IMR-90 (cell line): ENCODE data around the gene HDC. TPM values are rescaled to one million over a fixed set of nuclear protein-coding genes. Genes with fewer than 3 reads are reported as not detected.

Experiments
- ATAC-seq: fragments of 200-7000 bp; cut with Tn5 transposase; 2 replicates; pipeline ENCODE4 v1.9.1; 2020; ENCODE audit warnings: low read depth, mild to moderate bottlenecking, moderate library complexity
- BruUV-seq: library from RNA; stranded (reverse); fragments of 400-500 nt; replicated peaks from 2 replicates; lab custom pipeline; 2021; lab: Mats Ljungman, UMichigan
- CTCF ChIA-PET: fragments of 300-600 bp; formaldehyde crosslinking; extraction: SDS; loops from one replicate; lab custom pipeline; 2021; ENCODE audit warnings: antibody characterized with exemption; lab: Yijun Ruan, JAX
- POLR2A ChIA-PET: fragments of 300-600 bp; sonication (Branson Sonifier 250); formaldehyde crosslinking; loops from one replicate; lab custom pipeline; 2022; ENCODE audit warnings: antibody characterized with exemption; ENCODE audit not compliant: unreplicated experiment; lab: Charles Lee
- DNase-seq: peaks from one replicate; pipeline ENCODE4 v3.0.0; 2013
- H2AFZ ChIP-seq: replicated peaks from 2 replicates; pipeline ENCODE3; 2013; ENCODE audit warnings: low read length, mild to moderate bottlenecking; ENCODE audit not compliant: poor library complexity
- H2AK5ac ChIP-seq: 2 replicates; pipeline ENCODE4 v1.6.1; 2013; ENCODE audit warnings: low read depth, low read length, inconsistent platforms
- H2AK9ac ChIP-seq: replicated peaks from 2 replicates; pipeline ENCODE3; 2013; ENCODE audit warnings: mild to moderate bottlenecking, low read depth, low read length, moderate library complexity; ENCODE audit not compliant: poor library complexity
- H2BK120ac ChIP-seq: 2 replicates; pipeline ENCODE4 v1.6.1; 2013; ENCODE audit warnings: low read depth, low read length, inconsistent platforms
- H2BK15ac ChIP-seq: 3 replicates; pipeline ENCODE4 v1.6.1; 2013; ENCODE audit warnings: low read depth, low read length, inconsistent platforms
- H2BK20ac ChIP-seq: 2 replicates; pipeline ENCODE4 v1.6.1; 2013; ENCODE audit warnings: low read depth, mild to moderate bottlenecking, inconsistent platforms, low read length, moderate library complexity
- H2BK5ac ChIP-seq: 2 replicates; pipeline ENCODE4 v1.6.1; 2013; ENCODE audit warnings: mild to moderate bottlenecking, low read depth, low read length, inconsistent platforms; ENCODE audit not compliant: poor library complexity, severe bottlenecking
- H3K14ac ChIP-seq: replicated peaks from 2 replicates; pipeline ENCODE4 v1.6.1; 2013; ENCODE audit warnings: low read depth, low read length, inconsistent platforms
- H3K18ac ChIP-seq: 2 replicates; pipeline ENCODE4 v1.6.1; 2013; ENCODE audit warnings: low read depth, low read length, control low read depth
- H3K23ac ChIP-seq: 2 replicates; pipeline ENCODE4 v1.6.1; 2013; ENCODE audit warnings: low read depth, low read length, inconsistent platforms
- H3K27ac ChIP-seq: 2 replicates; pipeline ENCODE4 v1.5.1; 2013; ENCODE audit warnings: mild to moderate bottlenecking, control low read depth, low read length; ENCODE audit not compliant: insufficient read depth
- H3K27me3 ChIP-seq: 2 replicates; pipeline ENCODE4 v1.6.1; 2013; ENCODE audit warnings: low read length; ENCODE audit not compliant: control insufficient read depth, insufficient read depth
- H3K36me3 ChIP-seq: 2 replicates; pipeline ENCODE4 v1.6.1; 2013; ENCODE audit warnings: low read length, mixed read lengths; ENCODE audit not compliant: control insufficient read depth, insufficient read depth
- H3K4ac ChIP-seq: 2 replicates; pipeline ENCODE4 v1.6.1; 2013; ENCODE audit warnings: low read depth, low read length, inconsistent platforms
- H3K4me1 ChIP-seq: 2 replicates; pipeline ENCODE4 v1.6.1; 2013; ENCODE audit warnings: low read length, mixed read lengths; ENCODE audit not compliant: control insufficient read depth, insufficient read depth
- H3K4me2 ChIP-seq: 2 replicates; pipeline ENCODE4 v1.6.1; 2013; ENCODE audit warnings: low read depth, mild to moderate bottlenecking, control low read depth, low read length, moderate library complexity
- H3K4me3 ChIP-seq: 2 replicates; pipeline ENCODE4 v1.5.1; 2013; ENCODE audit warnings: low read depth, mild to moderate bottlenecking, control low read depth, low read length, moderate library complexity; ENCODE audit not compliant: insufficient read depth
- H3K56ac ChIP-seq: 2 replicates; pipeline ENCODE4 v1.6.1; 2013; ENCODE audit warnings: low read length, inconsistent platforms; ENCODE audit not compliant: insufficient read depth; ENCODE audit errors: extremely low read depth
- H3K79me1 ChIP-seq, 2 experiments: 2 replicates each; pipeline ENCODE4 v1.6.1; 2013; ENCODE audit warnings: low read length in 2 of 2, inconsistent platforms in 1 of 2, low read depth in 1 of 2
- H3K9ac ChIP-seq: 2 replicates; pipeline ENCODE4 v1.6.1; 2013; ENCODE audit warnings: low read depth, low read length, control low read depth
- H3K9me1 ChIP-seq: 2 replicates; pipeline ENCODE4 v1.6.1; 2013; ENCODE audit warnings: low read length, inconsistent platforms; ENCODE audit not compliant: insufficient read depth
- H3K9me3 ChIP-seq: 2 replicates; pipeline ENCODE4 v1.6.1; 2013; ENCODE audit warnings: low read length; ENCODE audit not compliant: control insufficient read depth, insufficient read depth
- H4K20me1 ChIP-seq: 2 replicates; pipeline ENCODE4 v1.6.1; 2013; ENCODE audit warnings: low read length, inconsistent platforms; ENCODE audit not compliant: insufficient read depth
- H4K5ac ChIP-seq: 2 replicates; pipeline ENCODE4 v1.6.1; 2013; ENCODE audit warnings: mild to moderate bottlenecking, low read depth, low read length, control low read depth
- H4K8ac ChIP-seq, 2 experiments: 2 replicates each; pipeline ENCODE4 v1.6.1; 2013; ENCODE audit warnings: low read depth in 2 of 2, low read length in 2 of 2, control low read depth in 1 of 2, inconsistent platforms in 1 of 2
- H4K91ac ChIP-seq: 2 replicates; pipeline ENCODE4 v1.6.1; 2013; ENCODE audit warnings: low read depth, low read length, inconsistent platforms; ENCODE audit not compliant: insufficient read depth
- BHLHE40 ChIP-seq: fragments of 150-350 bp; IDR thresholded peaks from 2 replicates; pipeline ENCODE4 v1.6.1; 2016; ENCODE audit warnings: mild to moderate bottlenecking, low read depth, low read length
- CEBPB ChIP-seq: IDR thresholded peaks from 2 replicates; pipeline ENCODE4 v1.6.1; 2012; ENCODE audit warnings: low read depth, low read length, improper control_type of control experiment
- CHD1 ChIP-seq: IDR thresholded peaks from 2 replicates; pipeline ENCODE4 v1.6.1; 2012; ENCODE audit warnings: low read depth, low read length, improper control_type of control experiment
- CTCF ChIP-seq: conservative IDR thresholded peaks from 2 replicates; pipeline ENCODE4 v1.5.1; 2012; ENCODE audit warnings: mild to moderate bottlenecking, low read depth, low read length, improper control_type of control experiment
- ELK1 ChIP-seq: fragments of 150-350 bp; IDR thresholded peaks from 2 replicates; pipeline ENCODE4 v1.6.1; 2016; ENCODE audit warnings: low read depth, mild to moderate bottlenecking, low read length, moderate library complexity, borderline replicate concordance
- FOS ChIP-seq: fragments of 150-350 bp; IDR thresholded peaks from 2 replicates; pipeline ENCODE4 v1.6.1; 2016; ENCODE audit warnings: low read depth, low read length
- MAFK ChIP-seq: IDR thresholded peaks from 2 replicates; pipeline ENCODE4 v1.6.1; 2012; ENCODE audit warnings: low read depth, low read length, improper control_type of control experiment
- MAZ ChIP-seq: IDR thresholded peaks from 2 replicates; pipeline ENCODE4 v1.6.1; 2012; ENCODE audit warnings: low read depth, mild to moderate bottlenecking, low read length, improper control_type of control experiment, moderate library complexity, borderline replicate concordance
- MXI1 ChIP-seq: IDR thresholded peaks from 2 replicates; pipeline ENCODE4 v1.6.1; 2012; ENCODE audit warnings: low read depth, mild to moderate bottlenecking, low read length, moderate library complexity, borderline replicate concordance
- NFE2L2 ChIP-seq: fragments of 150-350 bp; IDR thresholded peaks from 2 replicates; pipeline ENCODE4 v1.6.1; 2016; ENCODE audit warnings: low read depth, mild to moderate bottlenecking, low read length
- POLR2A ChIP-seq: IDR thresholded peaks from 2 replicates; pipeline ENCODE4 v1.6.1; 2012; ENCODE audit warnings: mild to moderate bottlenecking, low read depth, low read length
- RAD21 ChIP-seq: IDR thresholded peaks from 2 replicates; pipeline ENCODE4 v1.6.1; 2012; ENCODE audit warnings: low read length, improper control_type of control experiment
- RCOR1 ChIP-seq: IDR thresholded peaks from 2 replicates; pipeline ENCODE4 v1.6.1; 2012; ENCODE audit warnings: mild to moderate bottlenecking, low read length, improper control_type of control experiment; ENCODE audit not compliant: insufficient replicate concordance
- RFX5 ChIP-seq: IDR thresholded peaks from 2 replicates; pipeline ENCODE4 v1.8.0; 2012; ENCODE audit warnings: low read depth, mild to moderate bottlenecking, low read length, moderate library complexity
- SMC3 ChIP-seq: fragments of 150-350 bp; IDR thresholded peaks from 2 replicates; pipeline ENCODE4 v1.6.1; 2016; ENCODE audit warnings: low read depth, mild to moderate bottlenecking, antibody characterized with exemption, low read length, moderate library complexity
- USF2 ChIP-seq: fragments of 150-350 bp; IDR thresholded peaks from 2 replicates; pipeline ENCODE4 v1.6.1; 2017; ENCODE audit warnings: mild to moderate bottlenecking, antibody characterized with exemption, low read length, low read depth
- WGBS, 2 experiments: methylation state at CpG; one replicate each; pipeline versions ENCODE4 v1.1.5 to v1.1.7; 2013; ENCODE audit warnings: missing lambda C conversion rate in 2 of 2; ENCODE audit not compliant: insufficient read length in 1 of 2; ENCODE audit errors: extremely low coverage in 2 of 2; 5-methylcytosine and 5-hydroxymethylcytosine counted together
- dilution Hi-C: fragments of 300-500 bp; cut with HindIII; formaldehyde crosslinking; loops from one replicate; pipeline ENCODE4 v1.14.3; 2018; ENCODE audit warnings: low sequenced_read_pairs; ENCODE audit not compliant: unreplicated experiment
- in situ Hi-C: fragments of 300-500 bp; cut with MboI; formaldehyde crosslinking; loops from 3 replicates; pipeline ENCODE4 v1.14.3; 2019; ENCODE audit warnings: low sequenced_read_pairs, inconsistent platforms, mixed read lengths
- intact Hi-C: fragments of 100-400 bp; cut with micrococcal nuclease; formaldehyde crosslinking; loops from 2 replicates; pipeline ENCODE4 v1.10.0; 2022
- polyA plus RNA-seq, 3 experiments: library from polyadenylated mRNA; depleted of rRNA; stranded (reverse); fragments of >200 nt; gene quantifications; 2 replicates each; pipeline ENCODE4 v1.2.3, GENCODE V29; 2012; ENCODE audit warnings: low replicate concordance in 1 of 3
- total RNA-seq: library from RNA; depleted of rRNA; stranded (reverse); fragments of >200 nt; gene quantifications from 2 replicates; pipeline ENCODE4 v1.2.3, GENCODE V29; 2012

The HDC gene
- total and polyA plus RNA-seq, 2 of the 4 experiments (the other 2 are of a cell fraction): not detected

- H4K5ac ChIP-seq: no peak overlapping the region
- dilution Hi-C loops: no loop called here
- no peak overlapping the region for H3K18ac ChIP-seq
- H3K79me1 ChIP-seq: no peaks in the 10 kb centered on the region
- no peak overlapping the region for H3K14ac ChIP-seq
- peak overlapping the region; percentile 80; the same call in 1 of the 2 replicates for H2BK20ac ChIP-seq
- H2AK9ac ChIP-seq: no peak overlapping the region
- H3K56ac ChIP-seq: no peak overlapping the region
- H3K9me1 ChIP-seq: peaks cover 8% of the 10 kb centered on the region; the same call in 1 of the 2 replicates
- intact Hi-C loops: no loop called here
- ChIA-PET CTCF (no interaction called here), POLR2A (no interaction called here)
- H3K9ac ChIP-seq: no peak overlapping the region
- no peak overlapping the region for H3K4me2 ChIP-seq
- no peak overlapping the region for H3K4me3 ChIP-seq
- BruUV-seq: no TSS peak
- H4K20me1 ChIP-seq: no peaks in the 10 kb centered on the region
- H3K9me3 ChIP-seq: no peaks in the 10 kb centered on the region
- H3K36me3 ChIP-seq: no peaks in the 10 kb centered on the region
- no peak overlapping the region for H3K27ac ChIP-seq
- 0 out of 2 replicates have a peak overlapping the region, but pooled peaks have one; percentile 9 for H3K23ac ChIP-seq
- peak; percentile 95 for ATAC-seq
- peak; percentile 88 for DNase-seq
- H3K27me3 ChIP-seq: peaks cover 3% of the 10 kb centered on the region
- H4K91ac ChIP-seq: no peak overlapping the region
- in situ Hi-C loops: no loop called here
- H2BK5ac ChIP-seq: peak overlapping the region; percentile 16
- no peak overlapping the region for H2AK5ac ChIP-seq
- TF ChIP-seq RFX5 (no peak), USF2 (no peak), RCOR1 (no peak), CHD1 (no peak), FOS (no peak), CEBPB (no peak), MAFK (no peak), NFE2L2 (no peak), RAD21 (no peak), POLR2A (no peak), BHLHE40 (no peak), MAZ (no peak), MXI1 (no peak), CTCF (no peak), ELK1 (no peak), SMC3 (no peak)
- no peak overlapping the region for H2BK15ac ChIP-seq
- H2AFZ ChIP-seq: peak overlapping the region; percentile 4
- no peak overlapping the region for H4K8ac ChIP-seq
- no CpG with 5 or more reads among the region's 5 CpGs for WGBS, 2 experiments
- H2BK120ac ChIP-seq: no peak overlapping the region
- peaks cover 2% of the 10 kb centered on the region; the same call in 1 of the 2 replicates for H3K4me1 ChIP-seq
- 0 out of 2 replicates have a peak overlapping the region, but pooled peaks have one; percentile 63 for H3K4ac ChIP-seq
These were observed 38.5 kb downstream of the HDC start for GRCh38 chr15:50227076-50227475.
